WTC11 (cell line): ENCODE results near the gene RTN3.

Experiments
- HMGA2 ChIP-seq: fragments of 250-450 bp; sonication (Bioruptor Pico); IDR thresholded peaks from 2 replicates; pipeline ENCODE4 v1.4.0; 2021; ENCODE audit warnings: mild to moderate bottlenecking, moderate library complexity
- SP1 ChIP-seq: sonication (generic); formaldehyde crosslinking; conservative IDR thresholded peaks from 2 replicates; pipeline ENCODE4 v1.8.1; 2022; ENCODE audit warnings: missing genetic modification reagents
- ZBTB21 ChIP-seq: sonication (generic); formaldehyde crosslinking; IDR thresholded peaks from 2 replicates; pipeline ENCODE4 v1.8.1; 2023; ENCODE audit warnings: mild to moderate bottlenecking, missing genetic modification reagents, borderline replicate concordance
- TF ChIP-seq, protein P1 (sequence below): sonication (generic); formaldehyde crosslinking; IDR thresholded peaks from 2 replicates; pipeline ENCODE4 v1.8.0; 2022; ENCODE audit warnings: mild to moderate bottlenecking, missing genetic modification reagents
- TF ChIP-seq, protein P2 (sequence below): fragments of 200-600 bp; IDR thresholded peaks from 2 replicates; pipeline ENCODE4 v1.8.0; 2022; ENCODE audit warnings: antibody characterized with exemption
- TF ChIP-seq, protein P3 (sequence below): sonication (generic); formaldehyde crosslinking; IDR thresholded peaks from 2 replicates; pipeline ENCODE4 v1.8.0; 2022; ENCODE audit warnings: mild to moderate bottlenecking, missing genetic modification reagents
- TF ChIP-seq, protein P4 (sequence below): sonication (generic); formaldehyde crosslinking; IDR thresholded peaks from 2 replicates; pipeline ENCODE4 v1.8.1; 2023; ENCODE audit warnings: mild to moderate bottlenecking, missing genetic modification reagents
- TF ChIP-seq, protein P5 (sequence below): fragments of 250-450 bp; sonication (Bioruptor Pico); IDR thresholded peaks from 2 replicates; pipeline ENCODE4 v1.9.0; 2021; ENCODE audit warnings: mild to moderate bottlenecking, borderline replicate concordance

DNA sequence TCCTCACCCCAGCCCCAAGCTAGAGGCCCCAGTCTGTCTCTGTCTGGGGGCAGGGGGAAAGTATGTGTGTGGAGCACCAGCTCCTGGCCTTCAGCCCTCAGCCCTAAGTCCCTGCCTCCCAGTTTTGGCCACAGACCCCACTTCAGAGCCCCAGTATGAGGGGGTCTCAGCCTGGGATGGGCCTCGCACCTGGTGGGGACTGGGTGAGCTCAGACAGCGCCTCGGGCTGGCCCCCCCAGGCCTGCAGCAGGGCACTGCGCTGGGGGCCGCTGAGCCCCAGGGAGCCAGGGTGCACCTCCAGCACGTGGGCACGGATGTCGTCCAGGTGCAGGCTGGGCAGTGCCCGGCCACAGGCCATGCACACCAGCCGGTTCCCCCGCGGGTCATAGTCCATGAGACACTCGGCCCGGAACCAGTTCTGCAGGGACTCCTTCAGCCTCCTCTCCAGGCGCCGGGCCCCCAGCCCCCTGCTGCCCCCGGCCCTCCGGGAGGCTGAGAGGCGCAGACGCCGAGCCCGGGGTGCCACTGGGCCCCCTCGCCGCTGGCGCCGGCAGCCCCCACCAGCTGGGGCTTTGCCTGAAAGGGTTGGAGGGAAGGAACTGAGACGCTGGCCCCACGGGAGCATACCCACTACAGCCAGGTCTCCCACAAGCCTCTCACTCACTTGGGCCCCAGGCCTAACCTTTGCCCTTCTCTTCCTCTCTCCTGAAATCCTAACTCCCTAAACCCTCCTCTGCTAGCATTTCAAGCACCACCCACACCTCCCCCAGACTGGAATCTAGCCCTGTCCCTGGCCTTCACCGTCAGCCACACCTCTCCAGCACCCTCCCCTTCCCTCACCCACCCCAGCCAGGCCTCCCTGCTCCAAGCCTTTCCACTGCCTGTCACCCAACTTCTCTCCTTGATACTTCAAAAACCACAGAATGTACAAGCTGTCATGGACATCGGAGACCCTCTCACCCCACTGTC, 83.7 kb downstream of the RTN3 start:
- TF ChIP-seq, protein P1, sequence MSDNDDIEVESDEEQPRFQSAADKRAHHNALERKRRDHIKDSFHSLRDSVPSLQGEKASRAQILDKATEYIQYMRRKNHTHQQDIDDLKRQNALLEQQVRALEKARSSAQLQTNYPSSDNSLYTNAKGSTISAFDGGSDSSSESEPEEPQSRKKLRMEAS (CRISPR knock-in tag): no peak
- TF ChIP-seq, protein P2, sequence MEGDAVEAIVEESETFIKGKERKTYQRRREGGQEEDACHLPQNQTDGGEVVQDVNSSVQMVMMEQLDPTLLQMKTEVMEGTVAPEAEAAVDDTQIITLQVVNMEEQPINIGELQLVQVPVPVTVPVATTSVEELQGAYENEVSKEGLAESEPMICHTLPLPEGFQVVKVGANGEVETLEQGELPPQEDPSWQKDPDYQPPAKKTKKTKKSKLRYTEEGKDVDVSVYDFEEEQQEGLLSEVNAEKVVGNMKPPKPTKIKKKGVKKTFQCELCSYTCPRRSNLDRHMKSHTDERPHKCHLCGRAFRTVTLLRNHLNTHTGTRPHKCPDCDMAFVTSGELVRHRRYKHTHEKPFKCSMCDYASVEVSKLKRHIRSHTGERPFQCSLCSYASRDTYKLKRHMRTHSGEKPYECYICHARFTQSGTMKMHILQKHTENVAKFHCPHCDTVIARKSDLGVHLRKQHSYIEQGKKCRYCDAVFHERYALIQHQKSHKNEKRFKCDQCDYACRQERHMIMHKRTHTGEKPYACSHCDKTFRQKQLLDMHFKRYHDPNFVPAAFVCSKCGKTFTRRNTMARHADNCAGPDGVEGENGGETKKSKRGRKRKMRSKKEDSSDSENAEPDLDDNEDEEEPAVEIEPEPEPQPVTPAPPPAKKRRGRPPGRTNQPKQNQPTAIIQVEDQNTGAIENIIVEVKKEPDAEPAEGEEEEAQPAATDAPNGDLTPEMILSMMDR: no peak
- TF ChIP-seq ZBTB21 (no peak), SP1 (CRISPR knock-in tag) (no peak), HMGA2 (CRISPR knock-in tag) (no peak)
- TF ChIP-seq, protein P3, sequence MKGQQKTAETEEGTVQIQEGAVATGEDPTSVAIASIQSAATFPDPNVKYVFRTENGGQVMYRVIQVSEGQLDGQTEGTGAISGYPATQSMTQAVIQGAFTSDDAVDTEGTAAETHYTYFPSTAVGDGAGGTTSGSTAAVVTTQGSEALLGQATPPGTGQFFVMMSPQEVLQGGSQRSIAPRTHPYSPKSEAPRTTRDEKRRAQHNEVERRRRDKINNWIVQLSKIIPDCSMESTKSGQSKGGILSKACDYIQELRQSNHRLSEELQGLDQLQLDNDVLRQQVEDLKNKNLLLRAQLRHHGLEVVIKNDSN (CRISPR knock-in tag): no peak
- TF ChIP-seq, protein P4, sequence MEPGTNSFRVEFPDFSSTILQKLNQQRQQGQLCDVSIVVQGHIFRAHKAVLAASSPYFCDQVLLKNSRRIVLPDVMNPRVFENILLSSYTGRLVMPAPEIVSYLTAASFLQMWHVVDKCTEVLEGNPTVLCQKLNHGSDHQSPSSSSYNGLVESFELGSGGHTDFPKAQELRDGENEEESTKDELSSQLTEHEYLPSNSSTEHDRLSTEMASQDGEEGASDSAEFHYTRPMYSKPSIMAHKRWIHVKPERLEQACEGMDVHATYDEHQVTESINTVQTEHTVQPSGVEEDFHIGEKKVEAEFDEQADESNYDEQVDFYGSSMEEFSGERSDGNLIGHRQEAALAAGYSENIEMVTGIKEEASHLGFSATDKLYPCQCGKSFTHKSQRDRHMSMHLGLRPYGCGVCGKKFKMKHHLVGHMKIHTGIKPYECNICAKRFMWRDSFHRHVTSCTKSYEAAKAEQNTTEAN (CRISPR knock-in tag): no peak
- TF ChIP-seq, protein P5, sequence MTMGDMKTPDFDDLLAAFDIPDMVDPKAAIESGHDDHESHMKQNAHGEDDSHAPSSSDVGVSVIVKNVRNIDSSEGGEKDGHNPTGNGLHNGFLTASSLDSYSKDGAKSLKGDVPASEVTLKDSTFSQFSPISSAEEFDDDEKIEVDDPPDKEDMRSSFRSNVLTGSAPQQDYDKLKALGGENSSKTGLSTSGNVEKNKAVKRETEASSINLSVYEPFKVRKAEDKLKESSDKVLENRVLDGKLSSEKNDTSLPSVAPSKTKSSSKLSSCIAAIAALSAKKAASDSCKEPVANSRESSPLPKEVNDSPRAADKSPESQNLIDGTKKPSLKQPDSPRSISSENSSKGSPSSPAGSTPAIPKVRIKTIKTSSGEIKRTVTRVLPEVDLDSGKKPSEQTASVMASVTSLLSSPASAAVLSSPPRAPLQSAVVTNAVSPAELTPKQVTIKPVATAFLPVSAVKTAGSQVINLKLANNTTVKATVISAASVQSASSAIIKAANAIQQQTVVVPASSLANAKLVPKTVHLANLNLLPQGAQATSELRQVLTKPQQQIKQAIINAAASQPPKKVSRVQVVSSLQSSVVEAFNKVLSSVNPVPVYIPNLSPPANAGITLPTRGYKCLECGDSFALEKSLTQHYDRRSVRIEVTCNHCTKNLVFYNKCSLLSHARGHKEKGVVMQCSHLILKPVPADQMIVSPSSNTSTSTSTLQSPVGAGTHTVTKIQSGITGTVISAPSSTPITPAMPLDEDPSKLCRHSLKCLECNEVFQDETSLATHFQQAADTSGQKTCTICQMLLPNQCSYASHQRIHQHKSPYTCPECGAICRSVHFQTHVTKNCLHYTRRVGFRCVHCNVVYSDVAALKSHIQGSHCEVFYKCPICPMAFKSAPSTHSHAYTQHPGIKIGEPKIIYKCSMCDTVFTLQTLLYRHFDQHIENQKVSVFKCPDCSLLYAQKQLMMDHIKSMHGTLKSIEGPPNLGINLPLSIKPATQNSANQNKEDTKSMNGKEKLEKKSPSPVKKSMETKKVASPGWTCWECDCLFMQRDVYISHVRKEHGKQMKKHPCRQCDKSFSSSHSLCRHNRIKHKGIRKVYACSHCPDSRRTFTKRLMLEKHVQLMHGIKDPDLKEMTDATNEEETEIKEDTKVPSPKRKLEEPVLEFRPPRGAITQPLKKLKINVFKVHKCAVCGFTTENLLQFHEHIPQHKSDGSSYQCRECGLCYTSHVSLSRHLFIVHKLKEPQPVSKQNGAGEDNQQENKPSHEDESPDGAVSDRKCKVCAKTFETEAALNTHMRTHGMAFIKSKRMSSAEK (CRISPR knock-in tag): no peak
